CMK (cell line): ENCODE measurements around the gene FGGY.
"Not testable (repeated sequence)": the region's sequence is repeated elsewhere in the genome, so short reads cannot be mapped to it uniquely, and the experiment has no call there.

Experiments used
- DNase-seq: peaks from one replicate; pipeline ENCODE4 v3.0.0-alpha.2; 2010; ENCODE audit warnings: low read depth

FGGY gene

GRCh38 chr1:59289570-59289969 lies 7.3 kb upstream of the FGGY start:
- DNase-seq = no peak

- DNase-seq = no peak
These were observed 6.5 kb upstream of the FGGY start for GRCh38 chr1:59290193-59290949.

GRCh38 chr1:59291561-59291960 lies 5.3 kb upstream of the FGGY start:
- no peak for DNase-seq

GRCh38 chr1:59292562-59292961 lies 4.3 kb upstream of the FGGY start:
- no peak for DNase-seq

- DNase-seq = no peak
These were observed 3.7 kb upstream of the FGGY start for GRCh38 chr1:59293206-59293605.

- DNase-seq = no peak
These were observed 3.0 kb upstream of the FGGY start for GRCh38 chr1:59293849-59294248.

GRCh38 chr1:59294423-59294822 lies 2.5 kb upstream of the FGGY start:
- no peak for DNase-seq

GRCh38 chr1:59295618-59296017 lies 1.3 kb upstream of the FGGY start:
- DNase-seq = no peak

- no peak for DNase-seq
These were observed 1.2 kb downstream of the FGGY start for GRCh38 chr1:59298026-59298583.

- no peak for DNase-seq
These were observed 1.9 kb downstream of the FGGY start for GRCh38 chr1:59298710-59299346.

GRCh38 chr1:59299670-59300069 lies 2.8 kb downstream of the FGGY start:
- DNase-seq = not testable (repeated sequence)

GRCh38 chr1:59302297-59302696 lies 5.4 kb downstream of the FGGY start:
- no peak for DNase-seq

GRCh38 chr1:59302871-59303270 lies 6.0 kb downstream of the FGGY start:
- DNase-seq = no peak

- no peak for DNase-seq
These were observed 8.3 kb downstream of the FGGY start for GRCh38 chr1:59305188-59305587.

GRCh38 chr1:59307591-59307990 lies 10.7 kb downstream of the FGGY start:
- no peak for DNase-seq

GRCh38 chr1:59308839-59309238 lies 11.9 kb downstream of the FGGY start:
- DNase-seq = no peak

- DNase-seq = no peak
These were observed 12.5 kb downstream of the FGGY start for GRCh38 chr1:59309392-59309791.

- DNase-seq = no peak
These were observed 13.1 kb downstream of the FGGY start for GRCh38 chr1:59309795-59310548.

- DNase-seq = no peak
These were observed 13.8 kb downstream of the FGGY start for GRCh38 chr1:59310549-59311250.

GRCh38 chr1:59314776-59315528 lies 18.1 kb downstream of the FGGY start:
- no peak for DNase-seq
